Smooth muscle cell (in vitro differentiated cells): ENCODE measurements around the gene CDH26. TPM values are rescaled to one million over a fixed set of nuclear protein-coding genes. Genes with fewer than 3 reads are reported as not detected.

ENCODE experiments used
- DNase-seq: peaks from one replicate; lab custom pipeline; 2025; ENCODE audit not compliant: unreplicated experiment; lab: John Stamatoyannopoulos, UW
- H2AFZ ChIP-seq: fragments of 200-600 bp; sonication (generic); 2 replicates; pipeline ENCODE4 v1.6.0; 2016; ENCODE audit warnings: antibody characterized with exemption, low read depth, mild to moderate bottlenecking
- H3F3A ChIP-seq: fragments of 200-600 bp; sonication (generic); 2 replicates; pipeline ENCODE4 v1.6.0; 2017; ENCODE audit warnings: antibody characterized with exemption, low read depth
- H3K27ac ChIP-seq: fragments of 200-600 bp; sonication (generic); 2 replicates; pipeline ENCODE4 v1.5.1; 2016; ENCODE audit warnings: low read depth, mild to moderate bottlenecking
- H3K27me3 ChIP-seq: fragments of 200-600 bp; sonication (generic); 2 replicates; pipeline ENCODE4 v1.6.1; 2016; ENCODE audit warnings: low read depth, mild to moderate bottlenecking
- H3K36me3 ChIP-seq: fragments of 200-600 bp; sonication (generic); 2 replicates; pipeline ENCODE4 v1.5.1; 2016; ENCODE audit warnings: low read depth
- H3K4me1 ChIP-seq: fragments of 200-600 bp; sonication (generic); 2 replicates; pipeline ENCODE4 v1.5.1; 2016; ENCODE audit warnings: low read depth
- H3K4me2 ChIP-seq: fragments of 200-600 bp; sonication (generic); 2 replicates; pipeline ENCODE4 v1.6.0; 2016; ENCODE audit warnings: mild to moderate bottlenecking
- H3K4me3 ChIP-seq: fragments of 200-600 bp; sonication (generic); 2 replicates; pipeline ENCODE4 v1.5.1; 2016; ENCODE audit warnings: mild to moderate bottlenecking
- H3K79me2 ChIP-seq: fragments of 200-600 bp; sonication (generic); 2 replicates; pipeline ENCODE4 v1.6.0; 2016; ENCODE audit warnings: low read depth, mild to moderate bottlenecking
- H3K9ac ChIP-seq: fragments of 200-600 bp; sonication (generic); 2 replicates; pipeline ENCODE4 v1.6.0; 2016; ENCODE audit warnings: low read depth
- H3K9me3 ChIP-seq: fragments of 200-600 bp; sonication (generic); replicated peaks from 2 replicates; pipeline ENCODE4 v1.5.1; 2016; ENCODE audit warnings: low read depth
- H4K20me1 ChIP-seq: fragments of 200-600 bp; sonication (generic); 2 replicates; pipeline ENCODE4 v1.6.0; 2016; ENCODE audit warnings: low read depth
- CTCF ChIP-seq: fragments of 200-600 bp; sonication (generic); IDR thresholded peaks from 2 replicates; pipeline ENCODE4 v1.5.1; 2017; ENCODE audit warnings: borderline replicate concordance, mild to moderate bottlenecking, antibody characterized with exemption; ENCODE audit not compliant: insufficient read depth, poor library complexity, severe bottlenecking
- WGBS: methylation state at CpG from one replicate; pipeline ENCODE4 v1.1.7; 2016; ENCODE audit warnings: low lambda C conversion rate; 5-methylcytosine and 5-hydroxymethylcytosine counted together
- polyA plus RNA-seq: library from polyadenylated mRNA; unstranded; fragments of >200 nt; fragmentation: Nextera tagmentation; extraction: Ambion mirVana; gene quantifications from 2 replicates; pipeline ENCODE4 v1.2.1, GENCODE V29; 2016
- total RNA-seq: library from RNA; depleted of rRNA; stranded (reverse); fragments of >200 nt; gene quantifications from 2 replicates; pipeline ENCODE4 v1.2.3, GENCODE V29; 2014

Gene CDH26
- total and polyA plus RNA-seq, 2 experiments from 2014 or later = 0.18 to 1.2 TPM

DNA sequence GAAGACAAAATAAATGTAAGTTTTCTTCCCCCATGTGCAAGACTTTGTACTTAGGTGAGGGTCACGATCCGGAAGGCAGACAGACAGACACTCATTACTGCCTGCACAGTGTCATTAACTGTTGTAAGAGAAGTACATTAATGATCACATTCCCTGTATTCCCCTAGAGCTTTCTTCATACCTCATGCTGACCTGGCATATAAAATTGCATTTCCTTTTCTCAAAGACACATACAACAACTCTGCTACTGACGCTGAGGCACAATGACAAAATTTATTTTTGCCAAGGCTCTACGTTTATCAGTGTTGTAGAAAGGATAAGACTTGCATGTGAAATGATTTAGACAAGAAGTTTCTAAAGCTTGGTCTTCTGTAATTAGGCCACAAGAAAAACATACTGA is 21.8 kb upstream of the CDH26 start:
- Histone ChIP-seq H3K4me2 (no peak overlapping the region), H3K4me3 (no peak overlapping the region), H3F3A (peaks cover 4% of the 10 kb centered on the region), H3K36me3 (no peaks in the 10 kb centered on the region), H3K27ac (no peak overlapping the region), H3K4me1 (peaks cover 6% of the 10 kb centered on the region), H3K79me2 (peaks cover 6% of the 10 kb centered on the region), H4K20me1 (peaks cover 21% of the 10 kb centered on the region), H3K27me3 (no peaks in the 10 kb centered on the region), H2AFZ (no peak overlapping the region), H3K9me3 (no peaks in the 10 kb centered on the region), H3K9ac (no peak overlapping the region)
- DNase-seq = no peak
- TF ChIP-seq CTCF = no peak
- 81% methylated on average over 4 of the region's 4 CpGs for WGBS

DNA sequence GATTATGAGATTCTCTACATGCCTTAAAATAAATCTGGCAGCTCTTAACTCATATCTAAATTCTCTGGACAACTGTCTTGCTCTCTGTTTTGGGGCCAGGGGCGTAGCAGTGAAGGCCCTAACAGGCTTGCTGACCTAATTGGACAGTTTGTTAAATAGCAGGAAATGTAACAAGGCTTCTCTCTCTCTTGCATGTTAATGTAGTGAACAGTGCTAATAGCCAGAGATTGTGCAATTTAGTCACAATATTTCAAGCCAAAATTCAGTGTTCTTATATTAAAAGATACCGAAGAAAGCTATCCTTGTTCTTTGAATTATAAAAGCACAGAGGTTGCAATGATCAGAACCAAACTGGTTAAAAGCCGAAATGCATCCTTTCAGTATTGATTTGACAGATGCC is 21.1 kb upstream of the CDH26 start:
- 95% methylated on average over 3 of the region's 3 CpGs for WGBS
- Histone ChIP-seq H3K27ac (no peak overlapping the region), H3K9ac (no peak overlapping the region), H3K27me3 (no peaks in the 10 kb centered on the region), H4K20me1 (peaks cover 21% of the 10 kb centered on the region), H2AFZ (no peak overlapping the region), H3K79me2 (peaks cover 13% of the 10 kb centered on the region), H3K4me1 (peaks cover 8% of the 10 kb centered on the region), H3K4me2 (no peak overlapping the region), H3K9me3 (no peaks in the 10 kb centered on the region), H3K4me3 (no peak overlapping the region), H3F3A (peaks cover 4% of the 10 kb centered on the region), H3K36me3 (no peaks in the 10 kb centered on the region)
- no peak for TF ChIP-seq CTCF
- no peak for DNase-seq

DNA sequence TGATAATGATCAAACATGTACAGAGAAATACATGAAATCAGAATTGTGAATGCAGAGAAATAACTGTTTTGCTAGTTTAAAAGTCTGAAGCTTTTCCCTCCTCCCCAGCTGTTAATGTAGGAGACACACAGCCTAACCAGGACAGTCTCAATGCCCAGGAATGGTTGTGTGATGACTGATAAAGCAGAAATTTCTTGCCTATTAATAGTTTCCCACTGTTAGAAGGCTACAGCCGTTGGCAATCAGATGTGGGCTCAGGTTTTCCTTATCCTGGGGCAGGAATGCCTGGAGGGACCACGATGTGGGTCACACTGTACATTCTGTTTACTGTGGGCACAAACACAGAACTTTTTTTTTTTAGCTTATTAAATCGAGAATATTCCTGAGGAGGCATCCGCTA is 20.0 kb upstream of the CDH26 start:
- Histone ChIP-seq H3K4me2 (peak overlapping the region; percentile 92), H3F3A (peaks cover 4% of the 10 kb centered on the region), H2AFZ (no peak overlapping the region), H3K9me3 (no peaks in the 10 kb centered on the region), H3K36me3 (no peaks in the 10 kb centered on the region), H3K4me1 (peaks cover 8% of the 10 kb centered on the region), H3K9ac (no peak overlapping the region), H4K20me1 (peaks cover 21% of the 10 kb centered on the region), H3K79me2 (peaks cover 13% of the 10 kb centered on the region), H3K27ac (peak overlapping the region; percentile 14), H3K27me3 (no peaks in the 10 kb centered on the region), H3K4me3 (no peak overlapping the region)
- TF ChIP-seq CTCF = no peak
- 60% methylated on average over 4 of the region's 4 CpGs for WGBS
- no peak for DNase-seq

- peak overlapping the region; percentile 92 for H3K4me2 ChIP-seq
- no peak overlapping the region for H3K9ac ChIP-seq
- peaks cover 4% of the 10 kb centered on the region for H3F3A ChIP-seq
- no peak for DNase-seq
- no peak overlapping the region for H2AFZ ChIP-seq
- no peaks in the 10 kb centered on the region for H3K36me3 ChIP-seq
- 90% methylated on average over 7 of the region's 7 CpGs for WGBS
- H3K9me3 ChIP-seq = no peaks in the 10 kb centered on the region
- H3K27me3 ChIP-seq = no peaks in the 10 kb centered on the region
- peak overlapping the region; percentile 14 for H3K27ac ChIP-seq
- no peak overlapping the region for H3K4me3 ChIP-seq
- TF ChIP-seq CTCF = no peak
- peaks cover 8% of the 10 kb centered on the region for H3K4me1 ChIP-seq
- peaks cover 21% of the 10 kb centered on the region for H4K20me1 ChIP-seq
- peaks cover 13% of the 10 kb centered on the region for H3K79me2 ChIP-seq
These were observed 19.5 kb upstream of the CDH26 start for GRCh38 chr20:59938696-59939051.
